SH-SY5Y (cell line): ENCODE measurements around the gene LMO7.

Experiments used
- GATA2 ChIP-seq: IDR thresholded peaks from 2 replicates; pipeline ENCODE4 v1.6.1; 2011; ENCODE audit warnings: mild to moderate bottlenecking, low read depth, low read length
- GATA3 ChIP-seq: IDR thresholded peaks from 2 replicates; pipeline ENCODE4 v1.6.1; 2011; ENCODE audit warnings: low read depth, mild to moderate bottlenecking, low read length, moderate library complexity

DNA sequence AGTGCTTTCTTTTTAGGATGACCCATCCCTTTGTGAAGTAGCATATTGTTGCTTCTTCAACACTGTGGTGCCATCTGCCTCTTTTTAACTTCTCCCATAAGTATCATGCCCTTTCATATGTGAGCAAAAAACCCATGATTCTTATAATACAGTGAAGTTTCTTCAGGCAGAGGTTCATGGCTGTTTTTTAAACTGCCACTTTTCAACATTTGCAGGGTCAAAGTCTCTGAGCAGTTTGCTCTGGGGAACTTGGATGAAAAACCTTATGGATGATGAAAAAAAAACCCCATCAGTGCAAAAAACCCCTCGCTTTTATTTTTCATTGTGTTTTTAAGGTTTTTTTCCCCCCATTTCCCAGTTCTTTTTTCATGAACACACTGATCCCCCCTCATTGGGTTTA is 158.5 kb downstream of the LMO7 start:
- TF ChIP-seq GATA3 (no peak), GATA2 (no peak)
